OCI-LY3 (cell line): ENCODE results near the gene RAC3.

Source experiments
- EZH2phosphoT487 ChIP-seq: fragments of 200-600 bp; shearing (Covaris generic); IDR thresholded peaks from 2 replicates; pipeline ENCODE4 v1.6.1; 2018; ENCODE audit warnings: antibody characterized with exemption, mixed run types, low read depth
- TF ChIP-seq, protein P1 (sequence below): fragments of 200-600, 300-600 bp; sonication (generic); IDR thresholded peaks from 2 replicates; pipeline ENCODE4 v1.5.1; 2014; ENCODE audit warnings: antibody characterized with exemption, low read length, low read depth

DNA sequence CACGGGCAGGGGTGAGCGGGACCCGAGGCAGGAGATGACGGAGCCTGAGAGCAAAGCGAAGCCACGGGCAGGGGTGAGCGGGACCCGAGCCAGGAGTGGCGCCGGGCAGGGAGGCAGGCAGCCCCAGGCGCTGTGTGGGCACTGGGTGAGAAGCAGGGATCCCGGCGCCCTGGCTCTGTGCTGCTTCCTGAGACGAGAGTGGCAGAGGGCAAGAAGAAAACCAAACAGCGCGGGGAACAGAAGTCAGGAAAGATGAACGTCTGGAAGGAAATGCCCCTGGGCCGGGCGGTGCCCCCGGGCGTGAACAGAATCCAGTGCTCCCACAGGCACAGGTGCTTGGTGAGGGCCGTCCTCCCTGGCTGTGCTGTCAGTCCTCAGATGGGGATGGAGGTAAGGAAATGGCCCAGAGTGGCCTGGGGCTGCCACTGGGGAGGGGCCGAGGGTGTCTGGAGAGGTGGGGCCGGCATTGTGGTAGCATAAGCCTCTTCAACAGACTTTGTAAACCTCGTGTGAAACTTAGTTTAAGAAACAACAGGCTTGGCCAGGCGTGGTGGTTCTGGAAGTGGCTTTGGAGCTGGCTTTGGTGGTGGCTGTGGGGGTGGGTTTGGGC is 44.2 kb upstream of the RAC3 start:
- TF ChIP-seq, protein P1, sequence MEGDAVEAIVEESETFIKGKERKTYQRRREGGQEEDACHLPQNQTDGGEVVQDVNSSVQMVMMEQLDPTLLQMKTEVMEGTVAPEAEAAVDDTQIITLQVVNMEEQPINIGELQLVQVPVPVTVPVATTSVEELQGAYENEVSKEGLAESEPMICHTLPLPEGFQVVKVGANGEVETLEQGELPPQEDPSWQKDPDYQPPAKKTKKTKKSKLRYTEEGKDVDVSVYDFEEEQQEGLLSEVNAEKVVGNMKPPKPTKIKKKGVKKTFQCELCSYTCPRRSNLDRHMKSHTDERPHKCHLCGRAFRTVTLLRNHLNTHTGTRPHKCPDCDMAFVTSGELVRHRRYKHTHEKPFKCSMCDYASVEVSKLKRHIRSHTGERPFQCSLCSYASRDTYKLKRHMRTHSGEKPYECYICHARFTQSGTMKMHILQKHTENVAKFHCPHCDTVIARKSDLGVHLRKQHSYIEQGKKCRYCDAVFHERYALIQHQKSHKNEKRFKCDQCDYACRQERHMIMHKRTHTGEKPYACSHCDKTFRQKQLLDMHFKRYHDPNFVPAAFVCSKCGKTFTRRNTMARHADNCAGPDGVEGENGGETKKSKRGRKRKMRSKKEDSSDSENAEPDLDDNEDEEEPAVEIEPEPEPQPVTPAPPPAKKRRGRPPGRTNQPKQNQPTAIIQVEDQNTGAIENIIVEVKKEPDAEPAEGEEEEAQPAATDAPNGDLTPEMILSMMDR = no peak
- no peak for TF ChIP-seq EZH2phosphoT487
